HG02588 (cell line): ENCODE data around the gene SH3GL2.
A peak's percentile ranks its signal among the peaks of the same experiment; 100 is the strongest.

Experiments used
- ATAC-seq: cut with Tn5 transposase; IDR thresholded peaks from one replicate; pipeline ENCODE4 v1.9.1; 2021; ENCODE audit warnings: mild to moderate bottlenecking, moderate library complexity; ENCODE audit not compliant: unreplicated experiment

SH3GL2 gene

DNA sequence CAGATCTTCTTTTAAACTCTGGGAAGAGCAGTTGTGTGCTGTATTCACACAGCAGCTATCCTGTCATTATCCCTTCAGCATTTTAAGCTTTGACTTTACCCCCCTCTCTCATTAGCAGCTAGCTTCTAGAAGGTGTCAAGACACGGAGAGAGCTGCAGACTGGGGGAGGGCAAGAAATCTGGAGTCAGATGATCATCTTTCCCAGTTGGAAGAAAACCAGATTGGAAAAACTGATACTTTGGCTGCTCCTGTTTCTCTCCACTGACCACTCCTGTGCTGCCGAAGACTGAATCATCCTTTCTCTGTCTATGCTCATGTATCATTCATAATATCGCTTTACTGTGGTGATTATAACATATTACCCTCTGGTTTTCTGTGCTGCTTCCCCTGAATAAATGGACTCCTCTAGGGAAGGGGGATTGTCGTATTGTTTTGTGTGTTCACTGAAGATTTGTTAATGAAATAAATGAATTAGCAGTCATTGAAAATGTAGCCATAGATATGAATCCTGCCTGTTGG is 75.1 kb downstream of the SH3GL2 start:
- no peak for ATAC-seq

DNA sequence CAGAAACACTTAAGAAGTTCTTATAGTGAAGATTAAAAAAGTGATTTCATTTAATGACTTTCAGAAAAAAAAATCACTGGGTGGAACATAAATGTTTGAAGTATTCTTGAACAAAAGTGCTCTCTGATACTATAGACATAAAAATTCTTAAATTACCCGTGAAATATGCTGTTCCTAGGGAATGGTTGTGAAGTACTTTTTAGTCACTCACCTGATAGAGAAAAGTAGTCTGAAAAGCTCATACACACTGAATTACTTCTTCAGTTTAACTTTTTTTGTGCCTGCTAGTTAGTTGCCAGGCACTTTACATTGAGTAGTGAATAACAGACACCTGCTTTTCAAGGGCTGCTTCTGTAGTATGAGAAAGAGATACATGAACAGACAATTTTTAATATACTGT is 78.0 kb downstream of the SH3GL2 start:
- ATAC-seq, result no peak

DNA sequence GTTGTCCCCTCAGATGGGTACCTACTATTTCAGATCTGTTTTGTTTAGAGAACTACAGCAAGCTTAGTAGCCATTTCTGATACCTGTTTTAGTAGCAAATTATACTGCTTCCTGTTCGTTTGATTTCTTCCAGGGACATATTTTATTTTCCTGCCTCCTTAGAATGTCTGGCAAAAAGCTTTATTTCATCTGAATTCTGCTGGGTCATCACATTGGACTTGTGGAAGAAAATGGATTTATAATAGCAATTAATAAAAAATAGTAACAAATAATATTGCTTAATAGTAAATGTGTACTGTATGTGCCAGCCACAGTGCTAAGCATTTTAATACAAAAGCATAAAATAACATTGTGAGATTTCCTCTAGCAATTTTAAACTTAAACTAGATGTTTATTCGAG is 79.4 kb downstream of the SH3GL2 start:
- ATAC-seq, result no peak

DNA sequence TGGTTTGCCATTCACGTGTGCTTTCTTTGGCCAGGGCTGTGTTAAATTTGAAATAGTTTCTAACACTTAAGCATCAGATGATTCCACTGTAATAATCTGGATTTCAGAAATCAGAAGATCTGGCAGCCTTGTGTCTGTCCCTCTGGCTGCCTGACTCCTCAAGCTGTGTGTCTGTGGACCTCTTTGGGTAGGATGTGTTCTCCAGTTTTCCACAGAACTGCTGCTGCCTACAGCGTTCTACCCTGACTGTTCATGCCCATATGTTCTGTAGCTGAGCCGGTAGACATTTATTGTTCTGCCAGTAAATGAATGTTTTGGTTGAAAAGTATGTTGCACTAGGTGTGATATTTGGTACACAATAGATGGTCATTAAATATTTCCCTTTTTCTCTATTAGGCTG is 81.3 kb downstream of the SH3GL2 start:
- ATAC-seq, result no peak

DNA sequence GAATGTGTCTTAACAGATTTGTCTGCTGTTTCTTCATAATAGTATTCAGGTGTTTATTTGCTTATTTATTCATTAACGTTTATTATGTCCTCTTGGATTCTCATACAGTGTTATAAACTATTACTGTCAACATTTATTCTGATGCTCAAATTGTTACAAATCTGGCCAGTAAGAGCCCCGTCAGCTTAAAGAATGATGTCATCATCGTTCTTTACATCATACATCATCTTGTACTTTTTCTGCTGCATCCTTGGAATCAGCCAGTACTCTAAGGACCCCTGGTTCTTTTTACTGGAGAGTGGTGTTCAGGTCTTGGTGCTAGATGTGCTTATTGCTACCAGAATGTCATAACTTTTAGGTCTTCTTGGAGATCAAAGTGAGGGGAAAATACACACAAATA is 86.6 kb downstream of the SH3GL2 start:
- ATAC-seq, result no peak

DNA sequence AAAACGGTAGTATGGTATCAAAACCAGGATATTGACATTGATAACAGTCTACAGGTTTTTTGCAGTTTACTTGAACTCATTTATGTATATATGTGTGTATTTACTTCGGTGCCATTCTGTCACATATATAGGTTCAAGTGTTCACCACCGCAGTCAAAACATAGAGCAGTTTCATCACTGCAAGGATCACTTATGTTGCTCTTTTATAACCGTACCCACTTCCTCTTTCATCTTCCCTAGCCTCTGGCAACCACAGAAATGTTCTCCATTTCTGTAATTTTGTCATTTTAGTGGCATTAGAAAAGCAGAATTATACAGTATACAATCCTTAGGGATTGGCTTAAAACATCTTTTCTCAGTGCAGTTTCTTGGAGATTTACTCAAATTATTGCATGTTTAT is 90.3 kb downstream of the SH3GL2 start:
- no peak for ATAC-seq

DNA sequence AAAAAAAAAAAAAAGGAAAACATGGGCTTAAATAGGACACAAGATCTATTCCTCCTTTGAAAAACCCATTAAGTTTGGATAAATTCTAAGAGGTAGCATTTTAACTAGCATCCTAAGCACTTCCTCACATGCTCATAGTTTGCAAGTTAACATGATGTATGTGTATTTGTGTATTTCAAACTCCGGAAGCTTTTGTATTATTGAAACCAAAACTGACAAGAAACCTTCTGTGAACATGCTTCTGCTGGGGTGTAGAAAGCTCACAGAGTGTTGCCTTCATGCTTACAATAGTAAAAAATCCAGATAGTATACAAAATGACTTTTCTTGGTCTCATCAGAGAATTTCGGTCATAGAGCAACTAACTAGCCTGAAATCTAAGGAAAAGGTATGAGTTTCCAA is 103.8 kb downstream of the SH3GL2 start:
- no peak for ATAC-seq

DNA sequence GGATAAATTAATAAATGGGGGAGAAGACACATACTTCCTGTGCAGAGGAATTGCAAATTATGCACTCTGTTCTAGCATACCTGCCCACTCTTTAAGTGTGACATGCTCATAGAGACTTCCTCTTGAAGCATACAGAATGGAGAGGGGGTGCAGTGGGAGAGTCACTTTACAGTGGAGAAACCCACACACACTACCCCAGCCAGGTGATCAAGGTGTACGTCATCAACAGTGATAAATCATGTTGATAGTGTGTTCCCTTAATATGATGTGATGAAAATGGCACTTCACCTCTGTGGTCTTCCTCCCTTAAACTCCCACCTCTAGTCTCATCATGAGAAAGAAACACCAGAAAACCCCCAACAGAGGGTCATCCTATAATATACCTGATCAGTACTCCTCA is 110.0 kb downstream of the SH3GL2 start:
- ATAC-seq, result no peak

DNA sequence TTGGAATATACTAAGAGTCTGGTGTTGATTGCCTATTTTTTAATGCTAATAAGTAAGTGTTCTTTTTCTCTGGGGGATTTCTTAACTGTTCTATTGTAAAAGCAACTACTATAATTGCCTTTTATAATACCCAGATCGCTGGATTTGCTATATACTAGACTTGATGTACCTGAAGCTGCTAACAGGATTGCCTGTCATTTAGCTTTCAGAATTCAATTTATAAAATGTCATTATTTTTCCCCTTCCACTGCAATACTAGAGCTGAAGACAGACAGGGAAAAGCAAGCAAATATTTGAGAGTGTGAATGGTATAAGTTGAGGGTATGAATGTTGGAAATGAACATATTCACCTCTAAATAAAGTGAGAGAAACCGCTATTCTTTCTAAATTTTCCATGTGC is 115.5 kb downstream of the SH3GL2 start:
- no peak for ATAC-seq

DNA sequence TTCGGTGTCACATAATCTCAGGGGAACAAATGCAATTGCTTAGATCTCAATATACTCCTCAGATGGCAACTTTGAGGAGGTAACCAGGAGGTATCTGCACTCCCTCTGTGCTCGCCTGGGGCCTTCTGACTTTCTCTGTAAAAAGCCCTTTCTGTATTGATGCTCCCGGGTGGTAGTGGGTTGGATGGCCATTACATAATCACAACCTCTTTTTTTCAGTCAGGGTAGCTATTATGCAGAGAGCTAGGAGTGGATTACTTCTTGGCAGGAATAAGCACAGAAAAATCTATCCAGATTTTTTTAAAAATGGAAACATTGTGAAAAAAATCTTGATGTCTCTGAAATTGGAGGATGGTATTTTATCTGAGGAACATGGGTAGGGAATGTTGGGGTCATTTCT is 116.6 kb downstream of the SH3GL2 start:
- no peak for ATAC-seq

DNA sequence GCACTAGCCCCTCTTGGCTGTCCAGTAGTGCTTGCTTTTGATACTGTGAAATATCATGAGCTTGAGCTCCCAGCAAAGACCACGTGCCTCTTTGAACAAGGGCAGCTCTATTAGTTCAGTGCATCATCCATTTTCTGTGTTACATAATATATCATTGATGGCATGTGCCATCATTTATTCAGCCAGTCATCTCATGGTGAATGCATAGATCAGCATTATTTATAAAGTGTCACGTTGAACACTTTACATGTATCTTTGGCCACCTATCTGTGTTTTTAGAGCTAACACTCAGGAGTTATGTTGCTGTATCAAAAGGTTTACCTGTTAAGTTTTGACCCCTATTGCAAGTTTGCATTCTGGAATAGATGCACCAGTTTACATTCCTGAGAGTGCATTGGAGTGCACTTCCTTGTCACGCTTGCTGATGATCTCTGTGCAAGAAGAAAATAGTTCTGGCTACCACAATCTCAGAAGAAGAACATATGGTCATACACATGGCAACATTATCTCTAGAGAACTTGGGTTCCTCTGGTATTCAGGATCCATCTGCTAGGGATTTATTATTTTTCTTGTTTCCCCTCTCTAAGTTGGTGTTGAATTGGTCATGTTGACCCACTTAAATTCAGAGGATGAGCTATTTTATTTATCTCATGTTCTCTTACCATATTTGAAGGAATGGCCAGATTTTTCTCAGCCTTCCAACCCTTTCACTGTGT is 120.9 kb downstream of the SH3GL2 start:
- ATAC-seq, result no peak

DNA sequence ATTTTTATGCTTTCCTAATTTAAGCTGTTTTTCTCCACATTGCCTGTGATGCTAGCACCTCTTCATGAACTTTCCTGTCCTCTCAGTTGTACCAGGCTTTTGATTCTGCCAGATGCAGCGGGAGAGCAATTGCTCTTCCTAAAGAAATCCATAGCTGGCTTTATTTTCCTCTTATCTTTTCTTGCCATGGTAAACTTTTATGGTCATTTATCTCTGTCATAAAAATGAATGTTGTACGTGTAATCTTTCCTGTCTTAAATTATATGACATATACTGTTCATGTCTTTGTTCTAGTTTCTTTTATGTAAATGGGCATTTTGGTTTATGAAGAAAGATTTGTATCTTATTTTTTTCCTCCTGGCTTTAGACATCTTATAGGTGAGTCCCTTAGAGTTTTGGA is 127.5 kb downstream of the SH3GL2 start:
- ATAC-seq, result no peak

DNA sequence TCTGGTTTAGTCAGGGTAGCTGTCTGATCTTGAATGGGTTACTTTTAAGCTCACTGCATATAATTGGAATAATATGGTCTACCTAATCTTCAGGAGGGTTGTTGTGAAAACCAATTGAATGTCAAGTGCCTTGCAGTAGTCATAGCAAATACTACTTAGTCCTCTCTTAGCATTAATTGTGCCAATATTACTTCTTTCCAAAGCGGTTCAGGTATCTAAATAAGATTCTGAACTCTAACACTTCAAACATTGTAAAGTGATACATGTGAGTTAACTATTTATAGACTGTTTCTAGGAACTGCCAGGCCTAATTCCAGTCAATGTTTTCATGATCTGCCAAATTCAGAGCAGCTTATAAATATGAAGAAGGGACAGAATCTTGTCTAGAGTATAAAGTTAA is 140.2 kb downstream of the SH3GL2 start:
- no peak for ATAC-seq

DNA sequence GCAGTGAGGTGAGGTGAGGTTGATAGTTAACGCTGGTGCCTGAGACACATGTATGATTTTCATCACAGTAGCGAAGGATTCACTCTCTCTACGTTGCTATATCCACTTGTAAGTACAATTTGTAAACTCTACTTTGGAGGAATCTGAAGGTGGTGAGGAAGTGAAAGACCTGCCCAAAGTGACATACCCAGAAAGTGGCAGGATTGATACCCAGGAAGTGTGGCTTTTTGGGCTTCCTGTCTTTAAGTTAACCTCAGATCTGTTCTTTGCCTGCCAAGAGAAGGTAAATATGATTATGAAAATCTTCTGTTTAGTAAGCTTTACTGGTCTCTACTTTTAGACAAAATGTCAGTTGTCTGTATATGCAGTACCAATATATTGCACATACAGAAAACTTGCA is 143.1 kb downstream of the SH3GL2 start:
- no peak for ATAC-seq

DNA sequence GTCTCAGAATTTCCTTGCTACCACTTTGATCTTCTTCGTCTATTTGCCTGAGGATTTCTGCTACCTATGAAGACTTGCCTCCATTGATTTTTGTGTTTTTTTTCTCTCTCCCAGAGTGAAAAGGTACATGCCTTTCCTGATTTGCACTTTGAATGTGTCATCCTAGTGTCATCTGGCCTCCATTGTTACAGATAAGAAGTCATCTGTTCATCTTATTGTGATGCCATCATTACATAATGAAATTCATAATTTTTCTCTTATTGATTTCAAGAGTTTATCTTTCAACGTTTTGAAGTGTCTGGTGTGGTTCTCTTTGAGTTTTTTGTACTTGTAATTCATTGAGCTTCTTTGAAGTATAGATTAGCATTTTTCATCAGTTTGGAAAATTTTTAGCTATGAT is 144.8 kb downstream of the SH3GL2 start:
- no peak for ATAC-seq

DNA sequence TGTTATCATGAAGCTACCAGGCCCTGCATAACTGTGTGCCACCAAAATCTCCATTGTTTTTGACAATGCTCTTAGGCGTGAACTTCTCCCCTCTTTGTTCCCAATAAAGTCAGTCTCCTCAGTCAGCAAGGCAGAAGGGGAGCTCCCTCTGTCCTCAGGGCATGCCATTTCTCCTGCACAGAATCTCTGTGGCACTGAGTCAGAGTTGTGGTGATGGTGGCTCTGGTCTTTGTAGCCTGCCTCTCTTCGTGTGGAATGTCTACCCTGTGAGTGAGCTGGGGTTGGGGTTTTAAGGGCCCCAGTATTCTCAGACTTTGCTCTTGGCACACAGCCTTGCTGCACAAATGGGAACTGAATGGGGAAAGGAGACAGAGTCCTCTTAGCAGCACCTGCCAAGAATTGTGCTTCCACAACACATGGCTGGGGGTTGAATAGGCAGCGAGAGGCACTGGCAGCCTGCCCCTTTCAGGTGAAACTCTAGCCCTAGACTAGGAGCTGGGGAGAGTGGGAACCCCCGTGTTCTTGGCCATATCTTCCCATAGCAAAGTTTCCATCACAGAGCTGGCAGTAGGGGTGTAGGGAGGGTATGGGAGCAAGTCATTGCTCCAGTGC is 146.6 kb downstream of the SH3GL2 start:
- no peak for ATAC-seq

DNA sequence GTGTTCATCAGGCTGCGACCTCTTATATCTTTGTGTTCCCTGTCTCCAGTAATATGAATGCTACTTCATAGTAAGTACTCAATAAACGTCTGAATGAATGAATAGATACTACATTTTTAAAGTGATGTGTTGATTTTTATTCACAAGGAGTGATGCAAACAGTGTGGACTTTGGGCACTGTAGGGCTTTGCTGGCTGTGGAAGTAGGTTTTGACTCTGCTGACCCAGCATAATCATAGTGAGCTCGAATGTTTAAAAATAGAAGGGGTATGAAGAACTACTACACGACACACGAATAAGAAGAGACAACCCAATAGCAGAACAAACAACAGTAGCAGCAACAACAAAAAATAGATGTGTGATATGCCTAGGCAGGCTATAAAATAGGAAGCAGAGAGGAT is 147.4 kb downstream of the SH3GL2 start:
- no peak for ATAC-seq

DNA sequence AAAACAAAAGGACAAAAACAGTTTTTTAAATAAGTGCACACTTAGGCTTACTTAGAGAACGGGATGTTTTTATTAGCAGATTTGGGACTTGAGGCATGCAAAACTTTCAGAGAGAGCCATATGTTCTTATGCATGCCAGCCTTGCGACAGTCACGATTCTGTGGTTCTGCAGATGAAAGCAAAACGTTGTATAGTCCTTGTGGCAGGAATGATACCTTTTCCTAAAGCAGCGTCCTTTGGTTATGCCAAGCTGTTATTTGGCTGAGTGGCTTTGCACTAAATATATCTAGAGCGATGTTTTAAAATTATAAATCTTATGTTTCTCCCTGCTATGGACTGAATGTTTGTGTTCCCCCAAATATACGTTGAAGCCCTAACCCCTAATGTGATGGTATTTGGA is 152.0 kb downstream of the SH3GL2 start:
- no peak for ATAC-seq

DNA sequence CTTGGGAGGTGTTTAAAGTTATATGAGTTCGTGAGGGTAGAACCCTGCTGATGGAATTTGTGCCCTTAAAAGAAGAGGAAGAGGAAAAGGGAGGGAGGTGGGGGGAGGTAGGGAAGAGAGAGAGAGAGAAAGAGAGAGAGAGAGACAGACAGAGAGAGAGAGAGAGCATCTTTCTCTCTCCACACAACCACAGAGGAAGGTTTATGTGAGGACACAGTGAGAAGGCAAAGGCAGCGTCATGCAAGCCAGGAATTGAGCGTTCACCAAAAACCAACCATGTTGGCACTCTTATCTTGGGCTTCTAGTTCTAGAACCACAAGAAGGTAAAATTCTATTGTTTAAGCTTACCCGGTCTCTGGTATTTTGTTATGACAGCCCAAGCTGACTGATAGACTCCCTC is 152.4 kb downstream of the SH3GL2 start:
- ATAC-seq, result no peak

DNA sequence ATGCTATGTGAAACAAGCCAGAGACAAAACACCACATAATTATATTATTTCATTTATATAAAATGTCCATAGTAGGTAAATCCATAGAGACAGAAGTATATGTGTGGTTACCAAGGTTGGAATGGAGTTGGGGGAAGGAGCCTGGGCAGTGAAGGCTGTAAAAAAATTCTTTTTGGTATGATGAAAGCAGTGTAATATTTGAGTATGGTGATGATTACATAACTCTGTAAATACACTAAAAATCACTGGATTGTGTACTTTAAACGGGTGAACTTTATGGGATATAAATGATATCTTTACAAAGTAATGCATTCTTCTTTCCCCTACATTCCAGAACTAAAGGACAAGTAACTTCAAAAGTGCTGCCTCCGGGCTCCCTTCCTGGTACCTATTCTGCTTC is 155.8 kb downstream of the SH3GL2 start:
- ATAC-seq, result no peak

DNA sequence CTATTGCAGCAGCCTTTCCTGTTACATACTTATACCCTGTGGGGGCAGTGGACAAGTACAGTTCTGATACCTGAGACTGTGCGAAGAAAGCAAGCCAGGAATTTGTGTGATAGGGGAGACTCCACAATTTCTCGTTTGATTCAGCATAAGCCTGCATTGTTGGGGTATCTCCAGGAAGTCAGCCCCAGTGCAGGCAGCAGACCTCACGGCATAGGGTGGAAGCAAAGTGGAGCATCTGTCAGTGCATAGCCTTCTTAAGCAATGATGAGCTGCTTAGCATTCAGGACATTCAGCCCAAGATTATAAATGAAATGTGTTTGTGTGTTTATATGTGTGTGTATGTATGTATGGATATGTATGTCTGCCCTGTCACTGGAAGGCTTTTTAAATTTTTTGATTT is 157.0 kb downstream of the SH3GL2 start:
- ATAC-seq, result no peak

DNA sequence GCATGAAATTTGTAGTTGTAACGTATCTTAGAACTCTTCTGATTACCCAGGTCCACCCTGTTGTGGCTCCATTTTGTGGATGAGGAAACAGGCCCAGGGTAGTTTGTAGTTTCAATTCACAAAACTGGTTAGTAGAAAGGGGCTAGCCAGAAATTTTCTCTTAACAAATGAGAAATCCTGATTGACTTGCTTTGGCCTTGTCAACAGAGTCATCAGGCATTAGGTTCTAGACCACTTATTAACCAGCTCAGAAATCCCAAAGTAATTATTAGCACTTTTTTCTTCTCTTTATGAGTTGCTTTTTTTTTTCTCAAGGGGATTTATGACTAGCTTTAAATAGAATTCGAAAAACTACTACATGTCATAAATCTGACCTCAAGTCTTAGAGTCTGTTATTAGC is 160.2 kb downstream of the SH3GL2 start:
- peak; percentile 62 for ATAC-seq

DNA sequence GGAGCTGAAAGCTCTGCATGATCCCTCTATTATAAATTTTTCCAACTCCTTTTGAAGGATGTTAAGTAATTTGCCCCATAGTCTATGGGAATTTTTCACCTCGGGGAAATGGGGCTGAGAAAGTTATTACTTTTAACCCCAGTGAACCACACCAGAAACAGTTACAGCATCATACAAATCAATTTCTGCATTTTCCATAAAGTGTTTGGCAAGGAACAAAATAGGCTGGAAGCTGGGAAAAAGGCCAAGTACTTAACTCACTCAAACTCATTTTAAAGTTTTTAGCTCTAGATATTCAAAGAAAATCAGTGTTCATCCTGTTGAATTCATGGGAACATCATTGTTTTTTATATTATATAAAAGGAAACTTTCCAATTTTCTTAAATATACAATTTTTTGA is 160.9 kb downstream of the SH3GL2 start:
- no peak for ATAC-seq
